CD14-positive monocyte (primary cell): ENCODE data around the gene MTUS2. TPM values are rescaled to one million over a fixed set of nuclear protein-coding genes. Genes with fewer than 3 reads are reported as not detected.

Experiments
- DNase-seq, 3 donors: peaks; one replicate each; pipeline ENCODE4 v3.0.0-alpha.2; 2011 to 2022
- H2AFZ ChIP-seq: 2 replicates; pipeline ENCODE4 v1.6.0; 2012; ENCODE audit warnings: mild to moderate bottlenecking, low read depth, low read length, inconsistent platforms; ENCODE audit not compliant: insufficient read depth, poor library complexity, severe bottlenecking
- H3K27ac ChIP-seq, 2 donors: 1 replicate in 1 of 2; 2 replicates in 1 of 2; pipeline ENCODE4 v1.5.1; 2012 to 2013; ENCODE audit warnings: low read length in 2 of 2, control low read depth in 1 of 2, inconsistent platforms in 1 of 2, low read depth in 1 of 2, mild to moderate bottlenecking in 1 of 2
- H3K27me3 ChIP-seq, 2 donors: one replicate each; pipeline versions ENCODE4 v1.6.0 to v1.6.1; 2011 to 2013; ENCODE audit warnings: low read length in 2 of 2; ENCODE audit not compliant: control insufficient read depth in 2 of 2, insufficient read depth in 2 of 2
- H3K36me3 ChIP-seq, 2 donors: replicated peaks in 1 of 2; 1 replicate in 1 of 2; 2 replicates in 1 of 2; pipeline versions ENCODE4 v1.5.1 to v1.6.1; 2012 to 2013; ENCODE audit warnings: low read length in 2 of 2, control low read depth in 1 of 2, inconsistent platforms in 1 of 2, mild to moderate bottlenecking in 1 of 2; ENCODE audit not compliant: insufficient read depth in 2 of 2, control insufficient read depth in 1 of 2
- H3K4me1 ChIP-seq, 2 donors: 1 replicate in 1 of 2; 2 replicates in 1 of 2; pipeline versions ENCODE4 v1.5.1 to v1.6.1; 2012 to 2013; ENCODE audit warnings: low read length in 2 of 2, control low read depth in 1 of 2, inconsistent platforms in 1 of 2, mild to moderate bottlenecking in 1 of 2, moderate library complexity in 1 of 2; ENCODE audit not compliant: insufficient read depth in 2 of 2, control insufficient read depth in 1 of 2
- H3K4me2 ChIP-seq: replicated peaks from 2 replicates; pipeline ENCODE3; 2012; ENCODE audit warnings: low read length, moderate library complexity, mild to moderate bottlenecking; ENCODE audit not compliant: poor library complexity, severe bottlenecking; ENCODE audit errors: extremely low read depth
- H3K4me3 ChIP-seq, 3 experiments: fragments of 200-600 bp in 1 of 3; sonication (generic) in 1 of 3; replicated peaks in 1 of 3; 1 replicate in 2 of 3; 2 replicates in 1 of 3; pipeline ENCODE4 v1.5.1; 2011 to 2013; ENCODE audit warnings: low read length in 3 of 3, mild to moderate bottlenecking in 3 of 3, control low read depth in 2 of 3, low read depth in 2 of 3, inconsistent platforms in 1 of 3, moderate library complexity in 1 of 3
- H3K79me2 ChIP-seq: 2 replicates; pipeline ENCODE4 v1.6.0; 2012; ENCODE audit warnings: mild to moderate bottlenecking, control low read depth, inconsistent platforms, low read length, moderate library complexity; ENCODE audit not compliant: insufficient read depth
- H3K9ac ChIP-seq: 2 replicates; pipeline ENCODE4 v1.6.0; 2017; ENCODE audit warnings: low read length, mild to moderate bottlenecking; ENCODE audit not compliant: insufficient read depth, poor library complexity, severe bottlenecking
- H3K9me3 ChIP-seq, 2 donors: replicated peaks in 1 of 2; 1 replicate in 1 of 2; 2 replicates in 1 of 2; pipeline versions ENCODE4 v1.5.1 to v1.6.1; 2012 to 2013; ENCODE audit warnings: low read length in 2 of 2, control low read depth in 1 of 2; ENCODE audit not compliant: control insufficient read depth in 1 of 2, insufficient read depth in 1 of 2
- H4K20me1 ChIP-seq: 2 replicates; pipeline ENCODE4 v1.6.0; 2012; ENCODE audit warnings: mild to moderate bottlenecking, low read length, control low read depth, moderate library complexity; ENCODE audit not compliant: insufficient read depth
- H3K27ac Mint-ChIP-seq, 7 donors: one replicate each; pipeline ENCODE4 v1.8.0; 2020; ENCODE audit warnings: mild to moderate bottlenecking in 7 of 7, mixed read lengths in 7 of 7, moderate library complexity in 6 of 7, inconsistent platforms in 2 of 7
- H3K27me3 Mint-ChIP-seq, 3 donors: one replicate each; pipeline ENCODE4 v1.8.0; 2021 to 2022; ENCODE audit warnings: low read depth in 3 of 3, mild to moderate bottlenecking in 3 of 3, mixed read lengths in 3 of 3, moderate library complexity in 3 of 3, inconsistent platforms in 1 of 3
- H3K36me3 Mint-ChIP-seq, 2 donors: one replicate each; pipeline ENCODE4 v1.8.0; 2020; ENCODE audit warnings: mixed read lengths in 2 of 2, inconsistent platforms in 1 of 2, mild to moderate bottlenecking in 1 of 2
- H3K4me1 Mint-ChIP-seq: one replicate; pipeline ENCODE4 v1.8.0; 2020; ENCODE audit warnings: mild to moderate bottlenecking, mixed read lengths
- H3K4me3 Mint-ChIP-seq, 2 donors: one replicate each; pipeline ENCODE4 v1.8.0; 2020; ENCODE audit warnings: mild to moderate bottlenecking in 2 of 2, mixed read lengths in 2 of 2, moderate library complexity in 1 of 2
- H3K9me3 Mint-ChIP-seq, 7 donors: one replicate each; pipeline ENCODE4 v1.8.0; 2020 to 2022; ENCODE audit warnings: mixed read lengths in 7 of 7, mild to moderate bottlenecking in 6 of 7, moderate library complexity in 6 of 7, inconsistent platforms in 2 of 7
- CTCF ChIP-seq: fragments of 200-600 bp; IDR thresholded peaks from one replicate; pipeline ENCODE4 v1.8.0; 2022; ENCODE audit warnings: antibody characterized with exemption, mild to moderate bottlenecking
- WGBS: methylation state at CpG from one replicate; pipeline ENCODE4 v1.1.5; 2013; ENCODE audit warnings: missing lambda C conversion rate; ENCODE audit not compliant: insufficient coverage; 5-methylcytosine and 5-hydroxymethylcytosine counted together
- intact Hi-C, 2 donors: fragments of 100-400 bp; cut with micrococcal nuclease; formaldehyde crosslinking; loops; one replicate each; pipeline versions ENCODE4 v1.15.0 to v1.15.1; 2023
- polyA plus RNA-seq, 3 donors: library from polyadenylated mRNA; depleted of rRNA in 1 of 3; unstranded in 2 of 3; stranded (reverse) in 1 of 3; fragments of 300-500 nt in 2 of 3; fragments of >200 nt in 1 of 3; fragmentation: Illumina TruSeq in 2 of 3; gene quantifications; 1 replicate in 2 of 3; 2 replicates in 1 of 3; pipeline ENCODE4 v1.2.3, GENCODE V29; 2012 to 2021

MTUS2 gene
- polyA plus RNA-seq, 3 donors, result 0.04 TPM; not detected in 2

DNA sequence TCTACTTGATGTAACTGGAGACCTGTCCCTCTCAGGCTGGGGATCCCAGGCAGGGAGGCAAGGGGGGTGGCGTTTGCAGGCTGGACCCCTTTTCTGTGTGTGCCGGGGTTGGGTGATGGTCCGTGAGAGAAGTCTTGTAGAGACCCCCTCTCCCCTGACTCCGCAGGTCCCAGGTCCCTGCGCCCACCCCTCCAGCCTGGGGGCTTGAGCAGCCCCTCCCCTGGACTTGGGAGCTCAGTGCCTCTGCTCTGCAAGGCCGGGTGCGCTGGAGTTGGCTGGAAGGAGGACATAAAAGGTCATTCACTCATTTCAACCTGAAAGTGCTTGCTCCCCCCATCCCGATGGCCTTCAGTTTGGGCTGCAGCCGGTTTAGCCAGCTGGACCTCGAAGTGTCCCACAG lies 685.8 kb downstream of the MTUS2 start:
- Mint-ChIP-seq H3K27me3 (peaks cover 4 to 21% (median 11%) of the 10 kb centered on the region in 3 donors), H3K4me1 (peaks cover 7% of the 10 kb centered on the region), H3K36me3 (peaks cover 4 to 5% of the 10 kb centered on the region in 2 donors), H3K27ac (no peak overlapping the region), H3K9me3 (peaks cover 0 to 2% (median 0%) of the 10 kb centered on the region in 7 donors), H3K4me3 (no peak overlapping the region)
- Histone ChIP-seq H4K20me1 (no peaks in the 10 kb centered on the region), H3K36me3 (peaks cover 0 to 10% of the 10 kb centered on the region in 2 donors), H3K79me2 (no peaks in the 10 kb centered on the region), H3K4me3 (no peak overlapping the region), H3K9ac (no peak overlapping the region), H3K9me3 (no peaks in the 10 kb centered on the region), H3K27ac (no peak overlapping the region), H3K4me2 (no peak overlapping the region), H2AFZ (no peak overlapping the region), H3K4me1 (peaks cover 0 to 5% of the 10 kb centered on the region in 2 donors), H3K27me3 (no peaks in the 10 kb centered on the region)
- DNase-seq, result no peak
- intact Hi-C loops, result loop anchor here (5.0 to 10.0 kb wide), 2 partner anchors 206 to 339 kb away; no protein-coding TSS in a partner anchor
- no peak for TF ChIP-seq CTCF
- 100% methylated on average over 3 of the region's 10 CpGs for WGBS

- DNase-seq, result no peak
- H3K27me3 Mint-ChIP-seq, result peaks cover 4 to 21% (median 11%) of the 10 kb centered on the region in 3 donors
- Histone ChIP-seq H3K9me3 (no peaks in the 10 kb centered on the region), H4K20me1 (no peaks in the 10 kb centered on the region), H2AFZ (no peak overlapping the region), H3K27me3 (no peaks in the 10 kb centered on the region), H3K4me2 (no peak overlapping the region), H3K36me3 (peaks cover 4 to 24% of the 10 kb centered on the region in 2 donors), H3K4me1 (peaks cover 0 to 5% of the 10 kb centered on the region in 2 donors), H3K9ac (no peak overlapping the region), H3K79me2 (no peaks in the 10 kb centered on the region), H3K4me3 (no peak overlapping the region), H3K27ac (no peak overlapping the region)
- 85% methylated on average over 14 of the region's 14 CpGs for WGBS
- no peak overlapping the region for H3K4me3 Mint-ChIP-seq
- intact Hi-C loops, result loop anchor here (5.0 to 10.0 kb wide), 2 partner anchors 205 to 337 kb away; no protein-coding TSS in a partner anchor
- H3K27ac Mint-ChIP-seq, result no peak overlapping the region
- peaks cover 16 to 20% of the 10 kb centered on the region in 2 donors for H3K36me3 Mint-ChIP-seq
- peaks cover 0 to 2% (median 0%) of the 10 kb centered on the region in 7 donors for H3K9me3 Mint-ChIP-seq
- peaks cover 7% of the 10 kb centered on the region for H3K4me1 Mint-ChIP-seq
- no peak for TF ChIP-seq CTCF
These were observed 687.2 kb downstream of the MTUS2 start for GRCh38 chr13:29507356-29507755.
